SK-N-SH treated with all-trans-retinoic acid at 6 μM for 48 hours (cell line): ENCODE measurements around the gene FOXF1.

Experiments
- ATAC-seq: fragments of 200-7000 bp; cut with Tn5 transposase; 3 replicates; pipeline ENCODE4 v1.9.1; 2020; ENCODE audit warnings: mild to moderate bottlenecking, moderate library complexity
- ARNTL ChIP-seq: fragments of 450-650 bp; formaldehyde crosslinking; IDR thresholded peaks from 2 replicates; pipeline ENCODE4 v1.5.0; 2020; ENCODE audit warnings: low read depth, mild to moderate bottlenecking, moderate library complexity, borderline replicate concordance
- BACH2 ChIP-seq: fragments of 250-450 bp; sonication (Bioruptor Pico); IDR thresholded peaks from 2 replicates; pipeline ENCODE4 v1.9.0; 2021; ENCODE audit warnings: mild to moderate bottlenecking, borderline replicate concordance
- CSDC2 ChIP-seq: fragments of 250-450 bp; sonication (Bioruptor Pico); IDR thresholded peaks from 2 replicates; pipeline ENCODE4 v1.5.0; 2020; ENCODE audit warnings: mild to moderate bottlenecking, moderate library complexity
- GLIS3 ChIP-seq: fragments of 250-450 bp; sonication (Bioruptor Pico); IDR thresholded peaks from 2 replicates; pipeline ENCODE4 v1.5.0; 2020; ENCODE audit warnings: mild to moderate bottlenecking, moderate library complexity
- ISL1 ChIP-seq: fragments of 250-450 bp; sonication (Bioruptor Pico); IDR thresholded peaks from 2 replicates; pipeline ENCODE4 v2.1.2; 2022; ENCODE audit warnings: mild to moderate bottlenecking, moderate library complexity
- OSR1 ChIP-seq: fragments of 250-450 bp; sonication (Bioruptor Pico); IDR thresholded peaks from 2 replicates; pipeline ENCODE4 v1.8.0; 2022; ENCODE audit warnings: moderate library complexity, mild to moderate bottlenecking, inconsistent platforms
- PPARA ChIP-seq: fragments of 250-450 bp; sonication (Bioruptor Pico); IDR thresholded peaks from 2 replicates; pipeline ENCODE4 v1.5.0; 2020; ENCODE audit warnings: mild to moderate bottlenecking, borderline replicate concordance
- RARB ChIP-seq: fragments of 250-450 bp; sonication (Bioruptor Pico); IDR thresholded peaks from 2 replicates; pipeline ENCODE4 v1.8.0; 2021; ENCODE audit warnings: mild to moderate bottlenecking, moderate library complexity
- SNAI2 ChIP-seq: fragments of 250-450 bp; sonication (Bioruptor Pico); IDR thresholded peaks from 2 replicates; pipeline ENCODE4 v1.5.0; 2020; ENCODE audit warnings: mild to moderate bottlenecking, moderate library complexity
- TCF4 ChIP-seq: fragments of 250-450 bp; sonication (Bioruptor Pico); IDR thresholded peaks from 2 replicates; pipeline ENCODE4 v1.8.0; 2021; ENCODE audit warnings: mild to moderate bottlenecking, moderate library complexity, borderline replicate concordance
- TOX ChIP-seq: fragments of 250-450 bp; sonication (Bioruptor Pico); IDR thresholded peaks from 2 replicates; pipeline ENCODE4 v1.8.0; 2021; ENCODE audit warnings: mild to moderate bottlenecking, moderate library complexity, borderline replicate concordance
- ZC3H10 ChIP-seq: fragments of 250-450 bp; sonication (Bioruptor Pico); IDR thresholded peaks from 2 replicates; pipeline ENCODE4 v1.5.1; 2021; ENCODE audit warnings: mild to moderate bottlenecking, moderate library complexity
- ZFP3 ChIP-seq: fragments of 250-450 bp; sonication (Bioruptor Pico); IDR thresholded peaks from 2 replicates; pipeline ENCODE4 v1.5.0; 2020; ENCODE audit warnings: mild to moderate bottlenecking, moderate library complexity
- ZFP30 ChIP-seq: fragments of 450-650 bp; formaldehyde crosslinking; IDR thresholded peaks from 2 replicates; pipeline ENCODE4 v1.5.0; 2022; ENCODE audit warnings: mild to moderate bottlenecking, moderate library complexity
- ZNF565 ChIP-seq: fragments of 450-650 bp; formaldehyde crosslinking; conservative IDR thresholded peaks from 2 replicates; pipeline ENCODE4 v1.5.0; 2020; ENCODE audit warnings: low read depth, mild to moderate bottlenecking, moderate library complexity
- ZNF70 ChIP-seq: fragments of 450-650 bp; formaldehyde crosslinking; IDR thresholded peaks from 2 replicates; pipeline ENCODE4 v1.5.0; 2020; ENCODE audit warnings: mild to moderate bottlenecking, moderate library complexity
- TF ChIP-seq, protein P1 (sequence below): fragments of 250-450 bp; sonication (Bioruptor Pico); IDR thresholded peaks from 2 replicates; pipeline ENCODE4 v1.5.1; 2021; ENCODE audit warnings: mild to moderate bottlenecking, moderate library complexity
- TF ChIP-seq, protein P2 (sequence below): fragments of 250-450 bp; sonication (Bioruptor Pico); IDR thresholded peaks from 2 replicates; pipeline ENCODE4 v1.5.1; 2020; ENCODE audit warnings: low read depth, mild to moderate bottlenecking, moderate library complexity
- TF ChIP-seq, protein P3 (sequence below): fragments of 250-450 bp; sonication (Bioruptor Pico); IDR thresholded peaks from 2 replicates; pipeline ENCODE4 v1.8.0; 2020; ENCODE audit warnings: mild to moderate bottlenecking, moderate library complexity, borderline replicate concordance

Gene FOXF1

DNA sequence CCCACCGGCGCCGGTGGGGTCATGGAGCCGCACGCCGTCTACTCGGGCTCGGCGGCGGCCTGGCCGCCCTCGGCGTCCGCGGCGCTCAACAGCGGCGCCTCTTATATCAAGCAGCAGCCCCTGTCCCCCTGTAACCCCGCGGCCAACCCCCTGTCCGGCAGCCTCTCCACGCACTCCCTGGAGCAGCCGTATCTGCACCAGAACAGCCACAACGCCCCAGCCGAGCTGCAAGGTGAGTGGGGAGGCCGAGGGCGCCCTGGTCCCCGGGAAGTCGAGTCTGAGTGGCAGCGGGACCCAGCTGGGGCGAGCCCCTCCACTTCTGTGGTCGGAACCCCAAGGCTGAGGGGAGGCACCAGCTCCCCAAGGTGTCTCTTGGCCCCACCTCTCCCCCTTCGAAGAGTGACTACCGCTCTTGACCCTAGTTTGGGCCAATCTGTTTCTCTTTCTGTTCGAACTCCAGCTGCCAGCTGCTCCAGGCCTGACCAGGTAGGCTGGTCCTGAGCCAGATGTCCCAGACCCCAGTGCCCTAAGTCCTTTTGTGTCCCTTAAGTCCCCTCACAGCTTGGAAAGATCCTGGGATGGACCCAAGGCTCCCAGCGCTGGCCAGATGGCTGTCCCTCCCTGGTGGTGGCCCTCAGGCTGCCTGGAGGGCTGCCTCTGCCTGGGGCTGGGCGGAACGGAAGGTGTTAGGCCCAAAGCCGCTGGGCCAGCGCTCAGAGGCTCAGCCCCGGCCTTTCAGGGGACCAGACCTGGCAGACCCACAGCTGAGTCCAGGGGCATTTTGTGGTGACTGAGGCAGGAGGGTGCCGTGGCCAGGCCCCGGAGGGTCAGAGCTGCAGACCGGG lies 1.2 kb downstream of the FOXF1 start:
- no peak for ATAC-seq
- TF ChIP-seq ARNTL: no peak
- TF ChIP-seq ZNF70 (CRISPR knock-in tag): no peak
- no peak for TF ChIP-seq CSDC2 (CRISPR knock-in tag)
- no peak for TF ChIP-seq ISL1 (CRISPR knock-in tag)
- no peak for TF ChIP-seq TCF4 (CRISPR knock-in tag)
- TF ChIP-seq RARB: no peak

DNA sequence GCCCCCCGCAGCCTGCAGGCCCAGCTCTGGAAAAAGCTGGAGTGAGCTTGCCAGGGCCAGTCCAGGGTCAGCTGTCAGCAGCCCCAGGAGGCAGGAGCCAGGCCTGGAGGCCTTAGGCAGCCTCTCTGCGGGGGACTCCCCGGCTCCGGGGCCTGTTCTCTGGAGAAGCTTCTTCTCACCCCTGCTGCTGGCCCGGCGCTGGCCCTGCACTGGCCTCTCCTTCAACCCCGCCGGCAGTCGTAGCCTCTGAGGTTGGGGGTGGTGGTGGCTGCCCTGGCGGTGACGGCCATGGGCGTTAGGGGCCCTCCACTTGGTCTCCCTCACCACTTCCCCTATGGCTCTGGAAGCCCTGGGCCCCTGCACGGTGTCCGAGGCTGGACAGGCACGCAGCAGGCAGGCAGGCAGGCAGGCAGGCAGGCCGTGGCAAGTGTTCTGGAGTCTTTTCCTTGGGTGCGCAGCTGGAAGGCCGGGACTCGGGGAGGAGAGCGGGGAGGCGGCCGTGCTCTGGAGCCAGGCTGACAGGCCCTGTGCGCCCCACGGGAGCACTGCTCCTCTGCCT lies 2.1 kb downstream of the FOXF1 start:
- TF ChIP-seq, protein P1, sequence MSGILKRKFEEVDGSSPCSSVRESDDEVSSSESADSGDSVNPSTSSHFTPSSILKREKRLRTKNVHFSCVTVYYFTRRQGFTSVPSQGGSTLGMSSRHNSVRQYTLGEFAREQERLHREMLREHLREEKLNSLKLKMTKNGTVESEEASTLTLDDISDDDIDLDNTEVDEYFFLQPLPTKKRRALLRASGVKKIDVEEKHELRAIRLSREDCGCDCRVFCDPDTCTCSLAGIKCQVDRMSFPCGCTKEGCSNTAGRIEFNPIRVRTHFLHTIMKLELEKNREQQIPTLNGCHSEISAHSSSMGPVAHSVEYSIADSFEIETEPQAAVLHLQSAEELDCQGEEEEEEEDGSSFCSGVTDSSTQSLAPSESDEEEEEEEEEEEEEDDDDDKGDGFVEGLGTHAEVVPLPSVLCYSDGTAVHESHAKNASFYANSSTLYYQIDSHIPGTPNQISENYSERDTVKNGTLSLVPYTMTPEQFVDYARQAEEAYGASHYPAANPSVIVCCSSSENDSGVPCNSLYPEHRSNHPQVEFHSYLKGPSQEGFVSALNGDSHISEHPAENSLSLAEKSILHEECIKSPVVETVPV: no peak
- TF ChIP-seq ZFP30 (CRISPR knock-in tag) (no peak), ZC3H10 (no peak), ZNF70 (CRISPR knock-in tag) (no peak), TOX (no peak)
- TF ChIP-seq, protein P2, sequence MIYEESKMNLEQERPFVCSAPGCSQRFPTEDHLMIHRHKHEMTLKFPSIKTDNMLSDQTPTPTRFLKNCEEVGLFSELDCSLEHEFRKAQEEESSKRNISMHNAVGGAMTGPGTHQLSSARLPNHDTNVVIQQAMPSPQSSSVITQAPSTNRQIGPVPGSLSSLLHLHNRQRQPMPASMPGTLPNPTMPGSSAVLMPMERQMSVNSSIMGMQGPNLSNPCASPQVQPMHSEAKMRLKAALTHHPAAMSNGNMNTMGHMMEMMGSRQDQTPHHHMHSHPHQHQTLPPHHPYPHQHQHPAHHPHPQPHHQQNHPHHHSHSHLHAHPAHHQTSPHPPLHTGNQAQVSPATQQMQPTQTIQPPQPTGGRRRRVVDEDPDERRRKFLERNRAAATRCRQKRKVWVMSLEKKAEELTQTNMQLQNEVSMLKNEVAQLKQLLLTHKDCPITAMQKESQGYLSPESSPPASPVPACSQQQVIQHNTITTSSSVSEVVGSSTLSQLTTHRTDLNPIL (CRISPR knock-in tag): no peak
- ATAC-seq: peak; percentile 10; the same call in 1 of the 3 replicates

GRCh38 chr16:86512860-86513470 lies 2.6 kb downstream of the FOXF1 start:
- TF ChIP-seq BACH2 (CRISPR knock-in tag) (no peak), ZC3H10 (no peak), ARNTL (no peak), SNAI2 (CRISPR knock-in tag) (no peak), ISL1 (CRISPR knock-in tag) (no peak), ZNF565 (no peak), TCF4 (CRISPR knock-in tag) (no peak), PPARA (CRISPR knock-in tag) (no peak), GLIS3 (CRISPR knock-in tag) (no peak), OSR1 (CRISPR knock-in tag) (no peak), ZFP3 (no peak), ZNF70 (CRISPR knock-in tag) (no peak)
- TF ChIP-seq, protein P3, sequence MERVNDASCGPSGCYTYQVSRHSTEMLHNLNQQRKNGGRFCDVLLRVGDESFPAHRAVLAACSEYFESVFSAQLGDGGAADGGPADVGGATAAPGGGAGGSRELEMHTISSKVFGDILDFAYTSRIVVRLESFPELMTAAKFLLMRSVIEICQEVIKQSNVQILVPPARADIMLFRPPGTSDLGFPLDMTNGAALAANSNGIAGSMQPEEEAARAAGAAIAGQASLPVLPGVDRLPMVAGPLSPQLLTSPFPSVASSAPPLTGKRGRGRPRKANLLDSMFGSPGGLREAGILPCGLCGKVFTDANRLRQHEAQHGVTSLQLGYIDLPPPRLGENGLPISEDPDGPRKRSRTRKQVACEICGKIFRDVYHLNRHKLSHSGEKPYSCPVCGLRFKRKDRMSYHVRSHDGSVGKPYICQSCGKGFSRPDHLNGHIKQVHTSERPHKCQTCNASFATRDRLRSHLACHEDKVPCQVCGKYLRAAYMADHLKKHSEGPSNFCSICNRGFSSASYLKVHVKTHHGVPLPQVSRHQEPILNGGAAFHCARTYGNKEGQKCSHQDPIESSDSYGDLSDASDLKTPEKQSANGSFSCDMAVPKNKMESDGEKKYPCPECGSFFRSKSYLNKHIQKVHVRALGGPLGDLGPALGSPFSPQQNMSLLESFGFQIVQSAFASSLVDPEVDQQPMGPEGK: no peak
- TF ChIP-seq, all 23 proteins: peak for 0
- no peak for ATAC-seq

DNA sequence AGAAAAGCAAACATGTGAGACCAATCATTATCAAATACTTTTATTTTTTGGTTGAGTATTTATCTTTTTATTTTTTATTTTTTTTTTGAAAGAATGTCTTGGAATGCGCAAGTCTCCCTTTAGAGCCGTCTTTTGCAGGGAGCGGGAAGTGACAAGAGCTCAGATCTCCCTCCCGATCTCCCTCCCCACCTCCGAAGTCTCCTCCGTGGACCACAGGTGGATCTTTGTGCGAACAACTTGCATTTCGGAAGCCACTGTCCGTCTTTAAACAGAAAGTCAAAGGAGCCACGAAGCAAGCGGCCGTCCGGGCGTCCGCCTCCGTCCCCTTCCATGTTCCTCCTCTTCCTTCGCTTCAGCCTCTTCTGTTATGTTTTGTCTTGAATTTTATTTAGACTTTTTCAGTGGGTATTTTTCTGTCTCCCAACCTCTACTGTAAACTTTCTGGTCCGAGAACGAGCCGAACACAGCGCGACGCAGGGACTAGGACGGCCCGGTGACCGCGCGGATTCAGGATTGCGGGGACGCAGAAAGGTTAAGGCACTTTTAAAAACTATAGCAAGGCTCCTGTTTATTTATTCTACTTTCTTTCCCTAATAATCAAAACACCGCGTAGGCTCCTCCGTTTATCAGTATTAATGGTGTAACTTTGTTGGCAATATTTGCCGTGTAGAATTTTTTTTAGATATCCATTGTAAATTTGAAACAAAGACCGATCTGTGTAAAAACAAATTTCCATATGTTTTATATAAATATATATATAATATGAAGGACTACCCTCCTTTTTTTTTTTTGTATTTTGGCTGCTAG lies 3.3 kb downstream of the FOXF1 start:
- no peak for ATAC-seq
- TF ChIP-seq GLIS3 (CRISPR knock-in tag) (no peak), PPARA (CRISPR knock-in tag) (no peak), ZFP30 (CRISPR knock-in tag) (no peak), ZNF565 (no peak), ARNTL (no peak), BACH2 (CRISPR knock-in tag) (no peak)
- TF ChIP-seq, protein P1: no peak
- TF ChIP-seq, protein P2 (CRISPR knock-in tag): no peak
